Activated B cell treated with CpG ODN at 0.5 μM for 24 hours (primary cell): Measurements from ENCODE around the gene FSD1. TPM values are rescaled to one million over a fixed set of nuclear protein-coding genes. Genes with fewer than 3 reads are reported as not detected.
"Not testable (repeated sequence)": the region's sequence is repeated elsewhere in the genome, so short reads cannot be mapped to it uniquely, and the experiment has no call there.

Source experiments
- ATAC-seq: fragments of 200-7000 bp; cut with Tn5 transposase; one replicate; pipeline ENCODE4 v1.10.0; 2021; ENCODE audit warnings: low read depth, mild to moderate bottlenecking, moderate library complexity
- CTCF ChIA-PET: fragments of 350-600 bp; sonication (Branson Sonifier 250); formaldehyde crosslinking; loops from one replicate; lab custom pipeline; 2021; ENCODE audit warnings: antibody characterized with exemption; lab: Charles Lee
- POLR2A ChIA-PET: fragments of 350-600 bp; sonication (Branson Sonifier 250); formaldehyde crosslinking; loops from one replicate; lab custom pipeline; 2021; ENCODE audit warnings: antibody characterized with exemption; lab: Charles Lee
- DNase-seq: peaks from one replicate; pipeline ENCODE4 v3.0.0; 2022
- H3K27ac Mint-ChIP-seq: one replicate; pipeline ENCODE4 v1.8.0; 2020; ENCODE audit warnings: mixed read lengths
- H3K27me3 Mint-ChIP-seq: one replicate; pipeline ENCODE4 v1.8.0; 2021; ENCODE audit warnings: mixed read lengths
- H3K36me3 Mint-ChIP-seq: one replicate; pipeline ENCODE4 v1.8.0; 2021; ENCODE audit warnings: low read depth, mixed read lengths
- H3K4me1 Mint-ChIP-seq: one replicate; pipeline ENCODE4 v1.8.0; 2021; ENCODE audit warnings: mixed read lengths
- H3K4me3 Mint-ChIP-seq: one replicate; pipeline ENCODE4 v1.8.0; 2020; ENCODE audit warnings: mild to moderate bottlenecking, mixed read lengths
- H3K9me3 Mint-ChIP-seq: one replicate; pipeline ENCODE4 v1.8.0; 2020; ENCODE audit warnings: mixed read lengths
- intact Hi-C: fragments of 100-400 bp; cut with micrococcal nuclease; formaldehyde crosslinking; loops from one replicate; pipeline ENCODE4 v1.15.1; 2024
- total RNA-seq: library from RNA; stranded (reverse); gene quantifications from 2 replicates; pipeline ENCODE4 v1.2.3, GENCODE V29; 2022
- TF ChIP-seq, protein P1 (sequence below): fragments of 200-600 bp; IDR thresholded peaks from one replicate; pipeline ENCODE4 v1.8.0; 2022; ENCODE audit warnings: antibody characterized with exemption, mild to moderate bottlenecking

FSD1 gene
- total RNA-seq, 1 donor from 2014 or later: 2.6 TPM

DNA sequence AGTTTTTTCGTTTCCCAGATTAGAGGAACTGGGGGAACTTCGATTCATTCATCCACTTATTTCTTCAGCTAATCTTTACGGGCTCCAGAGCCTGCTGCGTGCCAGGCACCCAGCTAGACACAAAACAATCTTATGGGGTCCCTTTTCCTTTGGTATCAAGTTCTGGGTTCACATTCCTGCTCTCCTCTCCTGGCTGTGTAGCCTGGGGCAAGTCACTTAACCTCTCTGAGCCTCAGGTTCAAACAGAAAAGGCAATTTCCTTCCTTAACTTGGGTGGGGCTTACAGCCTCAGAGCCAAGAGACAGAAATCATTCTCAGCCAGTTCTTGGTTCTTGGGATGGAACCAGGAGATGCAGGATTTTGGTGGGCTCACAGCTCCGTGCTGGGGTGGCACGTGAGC is 19.4 kb upstream of the FSD1 start:
- CTCF ChIA-PET: no interaction called here
- DNase-seq (no peak), ATAC-seq (no peak)
- peaks cover 23% of the 10 kb centered on the region for H3K27me3 Mint-ChIP-seq
- no peaks in the 10 kb centered on the region for H3K4me1 Mint-ChIP-seq
- POLR2A ChIA-PET: interaction anchor here (0.7 kb wide), 1 partner anchor 81 kb away, joined by 7 read pairs; no protein-coding TSS in a partner anchor
- H3K4me3 Mint-ChIP-seq: no peak overlapping the region
- H3K9me3 Mint-ChIP-seq: no peaks in the 10 kb centered on the region
- H3K36me3 Mint-ChIP-seq: no peaks in the 10 kb centered on the region
- H3K27ac Mint-ChIP-seq: no peak overlapping the region
- TF ChIP-seq, protein P1, sequence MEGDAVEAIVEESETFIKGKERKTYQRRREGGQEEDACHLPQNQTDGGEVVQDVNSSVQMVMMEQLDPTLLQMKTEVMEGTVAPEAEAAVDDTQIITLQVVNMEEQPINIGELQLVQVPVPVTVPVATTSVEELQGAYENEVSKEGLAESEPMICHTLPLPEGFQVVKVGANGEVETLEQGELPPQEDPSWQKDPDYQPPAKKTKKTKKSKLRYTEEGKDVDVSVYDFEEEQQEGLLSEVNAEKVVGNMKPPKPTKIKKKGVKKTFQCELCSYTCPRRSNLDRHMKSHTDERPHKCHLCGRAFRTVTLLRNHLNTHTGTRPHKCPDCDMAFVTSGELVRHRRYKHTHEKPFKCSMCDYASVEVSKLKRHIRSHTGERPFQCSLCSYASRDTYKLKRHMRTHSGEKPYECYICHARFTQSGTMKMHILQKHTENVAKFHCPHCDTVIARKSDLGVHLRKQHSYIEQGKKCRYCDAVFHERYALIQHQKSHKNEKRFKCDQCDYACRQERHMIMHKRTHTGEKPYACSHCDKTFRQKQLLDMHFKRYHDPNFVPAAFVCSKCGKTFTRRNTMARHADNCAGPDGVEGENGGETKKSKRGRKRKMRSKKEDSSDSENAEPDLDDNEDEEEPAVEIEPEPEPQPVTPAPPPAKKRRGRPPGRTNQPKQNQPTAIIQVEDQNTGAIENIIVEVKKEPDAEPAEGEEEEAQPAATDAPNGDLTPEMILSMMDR: no peak
- intact Hi-C loops: no loop called here

DNA sequence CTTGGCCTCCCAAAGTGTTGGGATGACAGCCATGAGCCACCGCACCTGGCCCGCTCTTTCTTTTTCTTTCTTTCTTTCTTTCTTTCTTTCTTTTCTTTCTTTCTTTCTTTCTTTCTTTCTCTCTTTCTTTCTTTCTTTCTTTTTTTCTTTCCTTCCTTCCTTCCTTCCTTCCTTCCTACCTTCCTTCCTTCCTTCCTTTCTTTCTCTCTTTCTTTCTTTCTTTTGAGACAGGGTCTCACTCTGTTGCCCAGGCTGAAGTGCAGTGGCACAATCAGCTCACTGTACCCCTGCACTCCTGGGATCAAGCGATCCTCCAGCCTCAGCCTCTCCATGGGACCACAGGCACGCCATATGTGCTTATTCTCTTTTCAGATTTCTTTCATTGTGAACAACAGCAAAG is 18.3 kb upstream of the FSD1 start:
- H3K9me3 Mint-ChIP-seq, H3K27ac Mint-ChIP-seq, POLR2A ChIA-PET, H3K36me3 Mint-ChIP-seq, H3K4me3 Mint-ChIP-seq, DNase-seq, intact Hi-C loops, ATAC-seq, H3K4me1 Mint-ChIP-seq: not testable (repeated sequence)
- CTCF ChIA-PET: interaction anchor here (0.6 kb wide), 1 partner anchor 69 kb away, joined by 3 read pairs; no protein-coding TSS in a partner anchor
- peaks cover 17% of the 10 kb centered on the region for H3K27me3 Mint-ChIP-seq

DNA sequence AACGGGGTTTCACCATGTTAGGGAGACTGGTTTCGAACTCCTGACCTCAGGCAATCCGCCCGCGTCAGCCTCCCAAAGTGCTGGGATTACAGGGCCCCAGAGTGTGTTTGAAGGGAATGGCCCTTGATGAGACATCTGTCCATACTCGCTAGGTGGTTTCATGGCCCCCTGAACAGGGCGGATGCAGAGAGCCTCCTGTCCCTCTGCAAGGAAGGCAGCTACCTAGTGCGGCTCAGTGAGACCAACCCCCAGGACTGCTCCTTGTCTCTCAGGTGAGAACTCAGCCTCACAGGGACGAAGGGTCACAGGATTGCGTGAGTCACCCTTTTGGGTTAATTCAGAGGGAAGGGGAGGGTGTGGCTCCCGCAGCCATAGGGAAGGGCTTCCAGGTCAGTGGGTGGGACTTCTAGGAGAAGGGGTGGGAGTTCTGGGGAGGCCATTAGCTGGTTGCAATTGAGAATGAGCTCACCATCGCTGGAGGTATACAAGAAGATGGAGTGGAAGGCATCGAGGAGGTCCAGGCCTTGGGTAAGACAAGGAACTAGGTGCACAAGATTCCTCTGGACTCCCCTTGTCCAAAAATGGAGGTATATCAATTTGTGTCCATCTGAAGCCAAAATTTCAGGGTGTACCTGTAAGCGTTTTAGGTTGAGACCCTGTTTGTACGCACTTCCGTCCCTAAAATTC is 16.2 kb upstream of the FSD1 start:
- intact Hi-C loops: no loop called here
- H3K36me3 Mint-ChIP-seq: no peaks in the 10 kb centered on the region
- ChIA-PET CTCF (no interaction called here), POLR2A (no interaction called here)
- H3K4me3 Mint-ChIP-seq: no peak overlapping the region
- DNase-seq (no peak), ATAC-seq (no peak)
- TF ChIP-seq, protein P1: no peak
- no peaks in the 10 kb centered on the region for H3K9me3 Mint-ChIP-seq
- no peak overlapping the region for H3K27ac Mint-ChIP-seq
- peaks cover 8% of the 10 kb centered on the region for H3K27me3 Mint-ChIP-seq
- H3K4me1 Mint-ChIP-seq: no peaks in the 10 kb centered on the region

DNA sequence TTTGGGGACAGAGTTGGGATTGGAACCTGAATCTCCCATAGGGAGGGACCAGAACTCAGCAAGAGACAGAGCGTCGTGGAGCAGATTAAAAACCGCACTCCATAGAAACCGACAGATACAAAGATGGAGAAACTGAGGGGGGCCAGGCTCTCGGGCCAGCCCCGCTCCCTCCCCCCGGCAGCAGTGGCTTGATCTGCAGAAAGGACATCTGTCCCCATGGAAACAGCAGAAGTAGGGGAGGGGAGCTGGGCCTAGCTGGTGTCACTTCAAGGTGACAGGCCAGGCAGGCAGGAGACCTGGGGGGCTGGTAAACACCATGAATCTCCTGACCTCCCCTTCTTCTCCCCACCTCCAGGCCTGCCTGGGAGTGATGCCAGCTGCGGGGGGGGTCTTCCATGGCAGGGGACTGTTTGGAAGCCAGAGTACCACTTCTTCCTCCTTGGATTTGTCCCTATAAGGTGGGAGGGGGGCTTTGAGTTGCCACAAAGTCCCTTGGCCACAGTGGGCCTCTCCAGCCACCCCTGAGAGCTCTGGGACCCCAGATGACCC is 13.1 kb upstream of the FSD1 start:
- intact Hi-C loops: no loop called here
- Mint-ChIP-seq H3K27me3 (peaks cover 7% of the 10 kb centered on the region), H3K9me3 (no peaks in the 10 kb centered on the region), H3K36me3 (no peaks in the 10 kb centered on the region), H3K27ac (no peak overlapping the region), H3K4me1 (no peaks in the 10 kb centered on the region), H3K4me3 (no peak overlapping the region)
- POLR2A ChIA-PET: no interaction called here
- ATAC-seq (no peak), DNase-seq (no peak)
- CTCF ChIA-PET: no interaction called here
- TF ChIP-seq, protein P1: no peak

DNA sequence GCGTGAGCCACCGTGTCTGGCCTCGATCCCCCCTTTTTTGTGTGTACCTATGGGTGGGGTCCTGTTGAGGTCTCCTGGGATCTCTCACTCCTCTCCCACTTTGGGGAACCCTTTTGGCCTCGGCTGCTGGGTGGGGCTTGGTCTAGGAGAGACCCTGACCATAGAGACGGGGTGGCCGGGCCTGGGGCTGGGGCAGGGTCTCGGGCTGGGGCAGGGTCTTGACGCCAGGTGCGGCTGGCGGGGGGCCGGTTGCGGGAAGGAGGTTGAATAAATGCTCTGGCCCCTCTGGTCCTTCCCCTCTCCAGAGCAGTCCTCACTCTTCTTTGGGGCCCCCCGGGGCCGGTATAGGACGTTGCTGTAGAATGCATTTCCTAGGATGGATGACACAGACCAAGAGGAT is 11.9 kb upstream of the FSD1 start:
- TF ChIP-seq, protein P1: no peak
- intact Hi-C loops: no loop called here
- Mint-ChIP-seq H3K4me3 (no peak overlapping the region), H3K36me3 (no peaks in the 10 kb centered on the region), H3K4me1 (no peaks in the 10 kb centered on the region), H3K27ac (no peak overlapping the region), H3K27me3 (peaks cover 6% of the 10 kb centered on the region), H3K9me3 (no peaks in the 10 kb centered on the region)
- ChIA-PET POLR2A (no interaction called here), CTCF (no interaction called here)
- no peak for DNase-seq
- ATAC-seq: no peak
